HL-60 (cell line): Measurements from ENCODE around the gene PCSK5.

Experiments
- DNase-seq, 2 experiments: peaks; one replicate each; pipeline ENCODE4 v3.0.0-alpha.2; 2010 to 2020; ENCODE audit warnings: low read depth in 1 of 2, low spot score in 1 of 2
- H3K27ac ChIP-seq: fragments of 250-450 bp; sonication (Bioruptor Pico); replicated peaks from 2 replicates; pipeline ENCODE4 v1.5.1; 2020; ENCODE audit warnings: mild to moderate bottlenecking, moderate library complexity
- H3K27me3 ChIP-seq: fragments of 250-450 bp; sonication (Bioruptor Pico); 2 replicates; pipeline ENCODE4 v1.5.1; 2021; ENCODE audit warnings: mild to moderate bottlenecking, moderate library complexity; ENCODE audit not compliant: insufficient read depth, poor library complexity, severe bottlenecking
- H3K4me3 ChIP-seq: replicated peaks from 2 replicates; pipeline ENCODE4 v1.5.1; 2011; ENCODE audit warnings: mild to moderate bottlenecking, control low read depth, low read length; ENCODE audit not compliant: insufficient read depth
- GABPA ChIP-seq: IDR thresholded peaks from 2 replicates; pipeline ENCODE4 v1.6.1; 2012; ENCODE audit warnings: low read depth
- POLR2AphosphoS5 ChIP-seq: IDR thresholded peaks from 2 replicates; pipeline ENCODE4 v1.6.1; 2012; ENCODE audit warnings: low read depth
- SPI1 ChIP-seq: IDR thresholded peaks from 2 replicates; pipeline ENCODE4 v1.6.1; 2012; ENCODE audit warnings: low read depth, mild to moderate bottlenecking, borderline replicate concordance
- TF ChIP-seq, protein P1 (sequence below): IDR thresholded peaks from 2 replicates; pipeline ENCODE4 v1.6.1; 2012; ENCODE audit warnings: low read depth; ENCODE audit not compliant: insufficient replicate concordance
- TF ChIP-seq, protein P2 (sequence below): IDR thresholded peaks from one replicate; pipeline ENCODE4 v1.5.1; 2011; ENCODE audit warnings: low read length, control low read depth, inconsistent platforms; ENCODE audit not compliant: insufficient read depth

The PCSK5 gene

DNA sequence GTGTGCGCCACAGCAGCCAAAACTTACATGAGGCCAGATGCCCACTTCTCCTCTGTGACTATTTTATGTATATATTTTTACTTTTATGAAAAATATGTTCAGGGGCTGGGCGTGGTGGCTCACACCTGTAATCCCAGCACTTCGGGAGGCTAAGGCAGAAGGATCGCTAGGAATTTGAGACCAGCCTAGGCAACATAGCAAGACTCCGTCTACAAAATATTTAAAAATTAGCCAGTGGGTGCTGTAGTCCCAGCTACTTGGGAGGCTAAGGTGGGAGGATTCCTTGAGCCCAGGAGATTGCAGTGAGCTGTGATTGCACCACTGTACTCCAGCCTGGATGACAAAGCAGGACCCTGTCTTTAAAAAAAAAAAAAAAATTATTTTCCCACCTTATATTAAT, 420.5 kb downstream of the PCSK5 start:
- H3K27me3 ChIP-seq, result no peaks in the 10 kb centered on the region
- H3K27ac ChIP-seq, result no peak overlapping the region
- H3K4me3 ChIP-seq, result no peak overlapping the region
- DNase-seq, result no peak
- no peak for TF ChIP-seq POLR2AphosphoS5
- TF ChIP-seq, protein P1, sequence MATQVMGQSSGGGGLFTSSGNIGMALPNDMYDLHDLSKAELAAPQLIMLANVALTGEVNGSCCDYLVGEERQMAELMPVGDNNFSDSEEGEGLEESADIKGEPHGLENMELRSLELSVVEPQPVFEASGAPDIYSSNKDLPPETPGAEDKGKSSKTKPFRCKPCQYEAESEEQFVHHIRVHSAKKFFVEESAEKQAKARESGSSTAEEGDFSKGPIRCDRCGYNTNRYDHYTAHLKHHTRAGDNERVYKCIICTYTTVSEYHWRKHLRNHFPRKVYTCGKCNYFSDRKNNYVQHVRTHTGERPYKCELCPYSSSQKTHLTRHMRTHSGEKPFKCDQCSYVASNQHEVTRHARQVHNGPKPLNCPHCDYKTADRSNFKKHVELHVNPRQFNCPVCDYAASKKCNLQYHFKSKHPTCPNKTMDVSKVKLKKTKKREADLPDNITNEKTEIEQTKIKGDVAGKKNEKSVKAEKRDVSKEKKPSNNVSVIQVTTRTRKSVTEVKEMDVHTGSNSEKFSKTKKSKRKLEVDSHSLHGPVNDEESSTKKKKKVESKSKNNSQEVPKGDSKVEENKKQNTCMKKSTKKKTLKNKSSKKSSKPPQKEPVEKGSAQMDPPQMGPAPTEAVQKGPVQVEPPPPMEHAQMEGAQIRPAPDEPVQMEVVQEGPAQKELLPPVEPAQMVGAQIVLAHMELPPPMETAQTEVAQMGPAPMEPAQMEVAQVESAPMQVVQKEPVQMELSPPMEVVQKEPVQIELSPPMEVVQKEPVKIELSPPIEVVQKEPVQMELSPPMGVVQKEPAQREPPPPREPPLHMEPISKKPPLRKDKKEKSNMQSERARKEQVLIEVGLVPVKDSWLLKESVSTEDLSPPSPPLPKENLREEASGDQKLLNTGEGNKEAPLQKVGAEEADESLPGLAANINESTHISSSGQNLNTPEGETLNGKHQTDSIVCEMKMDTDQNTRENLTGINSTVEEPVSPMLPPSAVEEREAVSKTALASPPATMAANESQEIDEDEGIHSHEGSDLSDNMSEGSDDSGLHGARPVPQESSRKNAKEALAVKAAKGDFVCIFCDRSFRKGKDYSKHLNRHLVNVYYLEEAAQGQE, result no peak
- TF ChIP-seq, protein P2, sequence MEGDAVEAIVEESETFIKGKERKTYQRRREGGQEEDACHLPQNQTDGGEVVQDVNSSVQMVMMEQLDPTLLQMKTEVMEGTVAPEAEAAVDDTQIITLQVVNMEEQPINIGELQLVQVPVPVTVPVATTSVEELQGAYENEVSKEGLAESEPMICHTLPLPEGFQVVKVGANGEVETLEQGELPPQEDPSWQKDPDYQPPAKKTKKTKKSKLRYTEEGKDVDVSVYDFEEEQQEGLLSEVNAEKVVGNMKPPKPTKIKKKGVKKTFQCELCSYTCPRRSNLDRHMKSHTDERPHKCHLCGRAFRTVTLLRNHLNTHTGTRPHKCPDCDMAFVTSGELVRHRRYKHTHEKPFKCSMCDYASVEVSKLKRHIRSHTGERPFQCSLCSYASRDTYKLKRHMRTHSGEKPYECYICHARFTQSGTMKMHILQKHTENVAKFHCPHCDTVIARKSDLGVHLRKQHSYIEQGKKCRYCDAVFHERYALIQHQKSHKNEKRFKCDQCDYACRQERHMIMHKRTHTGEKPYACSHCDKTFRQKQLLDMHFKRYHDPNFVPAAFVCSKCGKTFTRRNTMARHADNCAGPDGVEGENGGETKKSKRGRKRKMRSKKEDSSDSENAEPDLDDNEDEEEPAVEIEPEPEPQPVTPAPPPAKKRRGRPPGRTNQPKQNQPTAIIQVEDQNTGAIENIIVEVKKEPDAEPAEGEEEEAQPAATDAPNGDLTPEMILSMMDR, result no peak
- TF ChIP-seq GABPA, result no peak

DNA sequence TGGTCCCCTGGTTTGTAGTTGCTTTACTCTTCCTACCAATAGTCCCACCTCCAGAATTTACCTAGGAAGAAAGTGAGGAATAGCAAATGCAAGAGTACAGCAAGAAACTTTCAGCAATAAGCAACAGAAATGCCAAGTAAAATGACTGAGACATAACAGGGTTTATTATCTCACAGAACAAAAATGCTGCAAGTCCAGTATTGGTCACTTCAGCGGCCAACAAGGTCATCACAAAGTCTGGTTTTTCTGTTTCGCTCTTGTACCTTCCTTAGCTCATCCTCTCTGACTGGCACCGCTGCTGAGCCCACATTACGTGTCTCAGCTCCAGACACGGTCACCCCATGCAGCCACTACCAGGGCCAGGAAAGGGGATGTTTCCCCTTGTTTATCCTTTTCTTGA, 421.1 kb downstream of the PCSK5 start:
- TF ChIP-seq POLR2AphosphoS5 (no peak), GABPA (no peak), SPI1 (no peak)
- TF ChIP-seq, protein P1, result no peak
- TF ChIP-seq, protein P2, result no peak
- Histone ChIP-seq H3K27me3 (no peaks in the 10 kb centered on the region), H3K27ac (no peak overlapping the region), H3K4me3 (no peak overlapping the region)
- DNase-seq, result no peak

DNA sequence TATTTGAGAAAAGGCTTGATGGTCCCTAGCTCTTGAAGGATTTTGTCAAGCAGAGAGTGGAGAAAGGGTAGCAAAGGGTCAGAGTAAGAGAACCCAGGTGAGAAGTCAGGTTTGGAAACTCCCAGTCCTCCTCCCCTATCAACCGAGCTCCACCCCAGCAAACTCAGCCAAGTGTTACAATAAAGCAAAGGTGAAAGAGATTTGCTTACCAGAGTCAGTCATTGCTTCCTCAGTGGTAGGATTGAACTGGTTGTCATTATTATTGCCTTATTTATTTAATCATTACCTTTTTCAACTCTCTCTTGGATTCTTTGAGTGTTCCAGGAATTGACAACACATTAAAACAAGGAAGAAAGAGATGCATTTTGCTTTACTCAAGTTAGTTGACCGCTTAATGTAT, 423.3 kb downstream of the PCSK5 start:
- no peak overlapping the region for H3K27ac ChIP-seq
- no peak overlapping the region for H3K4me3 ChIP-seq
- no peaks in the 10 kb centered on the region for H3K27me3 ChIP-seq
- DNase-seq, result no peak
- TF ChIP-seq POLR2AphosphoS5 (no peak), SPI1 (no peak)

DNA sequence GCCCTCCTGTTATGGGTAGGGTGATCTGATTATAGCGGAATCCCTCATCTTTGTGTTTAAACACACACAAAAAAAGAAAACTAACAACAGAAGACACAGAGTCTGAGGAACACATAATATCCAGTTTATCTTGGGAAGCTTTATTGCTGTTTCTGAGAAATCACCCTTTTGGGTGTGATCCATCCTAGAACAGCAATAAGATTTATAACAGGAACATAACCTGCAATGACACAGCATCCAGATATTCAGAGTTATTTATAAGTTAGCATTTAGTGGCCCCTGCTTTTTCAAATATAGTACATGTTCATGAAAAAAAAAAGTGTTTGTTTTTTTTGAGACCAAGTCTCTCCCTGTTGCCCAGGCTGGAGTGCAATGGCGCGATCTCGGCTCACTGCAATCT, 423.8 kb downstream of the PCSK5 start:
- TF ChIP-seq, protein P1, result no peak
- TF ChIP-seq, protein P2, result no peak
- TF ChIP-seq GABPA, result no peak
- TF ChIP-seq POLR2AphosphoS5, result no peak
- TF ChIP-seq SPI1, result no peak
- Histone ChIP-seq H3K27ac (no peak overlapping the region), H3K27me3 (no peaks in the 10 kb centered on the region), H3K4me3 (no peak overlapping the region)
- no peak for DNase-seq
